Tibial nerve (tissue), 4 donors: ENCODE results near the gene HTR7. TPM values are rescaled to one million over a fixed set of nuclear protein-coding genes. Genes with fewer than 3 reads are reported as not detected.
A peak's percentile ranks its signal among the peaks of the same experiment; 100 is the strongest.

ENCODE experiments used
- DNase-seq, 2 donors: peaks; one replicate each; pipeline ENCODE4 v3.0.0-alpha.2; 2019; ENCODE audit warnings: low spot score in 2 of 2
- H3K27ac ChIP-seq, 4 donors: fragments of 200-600 bp; sonication (generic) in 3 of 4; one replicate each; pipeline ENCODE4 v1.5.1; 2017 to 2019; ENCODE audit warnings: mild to moderate bottlenecking in 1 of 4
- H3K27me3 ChIP-seq, 2 donors: fragments of 200-600 bp; sonication (generic) in 1 of 2; one replicate each; pipeline versions ENCODE4 v1.5.1 to v1.6.0; 2017 to 2019
- H3K36me3 ChIP-seq, 3 donors: fragments of 200-600 bp; sonication (generic); one replicate each; pipeline ENCODE4 v1.5.1; 2018 to 2019
- H3K4me1 ChIP-seq, 4 donors: fragments of 200-600 bp; sonication (generic) in 3 of 4; one replicate each; pipeline ENCODE4 v1.5.1; 2017 to 2019
- H3K4me3 ChIP-seq, 4 donors: fragments of 200-600 bp; sonication (generic) in 3 of 4; one replicate each; pipeline ENCODE4 v1.5.1; 2017 to 2019; ENCODE audit warnings: mild to moderate bottlenecking in 1 of 4, moderate library complexity in 1 of 4
- H3K9me3 ChIP-seq, 4 donors: fragments of 200-600 bp; sonication (generic) in 3 of 4; one replicate each; pipeline ENCODE4 v1.5.1; 2017 to 2019
- EP300 ChIP-seq, 2 donors: sonication (generic); formaldehyde crosslinking; IDR thresholded peaks; one replicate each; pipeline ENCODE4 v1.6.1; 2017; ENCODE audit warnings: antibody characterized with exemption in 2 of 2, mild to moderate bottlenecking in 1 of 2
- POLR2A ChIP-seq, 2 donors: fragments of 450-650 bp; IDR thresholded peaks; one replicate each; pipeline ENCODE4 v1.6.1; 2017; ENCODE audit warnings: antibody characterized with exemption in 2 of 2, mild to moderate bottlenecking in 2 of 2, moderate library complexity in 2 of 2
- WGBS, 2 donors: methylation state at CpG; one replicate each; pipeline ENCODE4 v1.1.5; 2018; 5-methylcytosine and 5-hydroxymethylcytosine counted together
- total RNA-seq, 4 donors: library from RNA; depleted of rRNA; stranded (reverse); fragments of >200 nt; gene quantifications; one replicate each; pipeline ENCODE4 v1.1.0, GENCODE V29; 2016
- TF ChIP-seq, protein P1 (sequence below), 5 experiments: fragments of 200-600 bp in 3 of 5; fragments of 450-650 bp in 2 of 5; sonication (generic) in 3 of 5; IDR thresholded peaks; one replicate each; pipeline ENCODE4 v1.5.1; 2016 to 2019; ENCODE audit warnings: antibody characterized with exemption in 5 of 5, mild to moderate bottlenecking in 3 of 5, moderate library complexity in 2 of 5

Gene HTR7
- total RNA-seq, 4 donors from 2014 or later = 0.20 to 1.2 (median 0.43) TPM

DNA sequence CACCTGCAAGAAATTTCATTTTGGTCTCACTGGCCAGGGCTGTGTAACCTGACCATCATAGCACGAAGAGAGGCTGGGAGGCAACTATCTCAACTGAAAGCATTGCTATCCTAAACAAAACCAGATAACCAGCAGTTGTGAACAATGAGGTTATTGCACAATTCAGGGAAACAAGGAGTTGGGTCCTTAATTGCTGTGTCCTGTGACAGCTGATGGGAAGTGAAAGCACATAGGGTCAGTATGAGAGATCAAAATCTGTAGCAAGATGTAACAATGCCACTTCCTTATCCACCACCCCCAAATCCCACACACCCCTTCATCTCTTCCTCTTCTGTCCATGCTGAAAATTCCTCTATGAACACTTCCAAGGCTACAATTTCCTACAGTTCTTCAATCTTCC lies 80.2 kb downstream of the HTR7 start:
- Histone ChIP-seq H3K4me1 (peaks cover 0 to 12% (median 2%) of the 10 kb centered on the region in 4 donors), H3K36me3 (no peaks in the 10 kb centered on the region), H3K4me3 (no peak overlapping the region), H3K27me3 (no peaks in the 10 kb centered on the region), H3K27ac (no peak overlapping the region), H3K9me3 (no peaks in the 10 kb centered on the region)
- WGBS, 2 donors = 86 to 88% methylated on average over 1 of the region's 1 CpG
- peak in 1 of 2 donors; percentile 17 for DNase-seq
- TF ChIP-seq POLR2A (IDR thresholded peaks at IDR 0.05) = no peak
- TF ChIP-seq EP300 (IDR thresholded peaks at IDR 0.05) = peak in 1 of 2 donors; percentile 75
- TF ChIP-seq, protein P1, sequence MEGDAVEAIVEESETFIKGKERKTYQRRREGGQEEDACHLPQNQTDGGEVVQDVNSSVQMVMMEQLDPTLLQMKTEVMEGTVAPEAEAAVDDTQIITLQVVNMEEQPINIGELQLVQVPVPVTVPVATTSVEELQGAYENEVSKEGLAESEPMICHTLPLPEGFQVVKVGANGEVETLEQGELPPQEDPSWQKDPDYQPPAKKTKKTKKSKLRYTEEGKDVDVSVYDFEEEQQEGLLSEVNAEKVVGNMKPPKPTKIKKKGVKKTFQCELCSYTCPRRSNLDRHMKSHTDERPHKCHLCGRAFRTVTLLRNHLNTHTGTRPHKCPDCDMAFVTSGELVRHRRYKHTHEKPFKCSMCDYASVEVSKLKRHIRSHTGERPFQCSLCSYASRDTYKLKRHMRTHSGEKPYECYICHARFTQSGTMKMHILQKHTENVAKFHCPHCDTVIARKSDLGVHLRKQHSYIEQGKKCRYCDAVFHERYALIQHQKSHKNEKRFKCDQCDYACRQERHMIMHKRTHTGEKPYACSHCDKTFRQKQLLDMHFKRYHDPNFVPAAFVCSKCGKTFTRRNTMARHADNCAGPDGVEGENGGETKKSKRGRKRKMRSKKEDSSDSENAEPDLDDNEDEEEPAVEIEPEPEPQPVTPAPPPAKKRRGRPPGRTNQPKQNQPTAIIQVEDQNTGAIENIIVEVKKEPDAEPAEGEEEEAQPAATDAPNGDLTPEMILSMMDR (IDR thresholded peaks at IDR 0.05) = no peak

DNA sequence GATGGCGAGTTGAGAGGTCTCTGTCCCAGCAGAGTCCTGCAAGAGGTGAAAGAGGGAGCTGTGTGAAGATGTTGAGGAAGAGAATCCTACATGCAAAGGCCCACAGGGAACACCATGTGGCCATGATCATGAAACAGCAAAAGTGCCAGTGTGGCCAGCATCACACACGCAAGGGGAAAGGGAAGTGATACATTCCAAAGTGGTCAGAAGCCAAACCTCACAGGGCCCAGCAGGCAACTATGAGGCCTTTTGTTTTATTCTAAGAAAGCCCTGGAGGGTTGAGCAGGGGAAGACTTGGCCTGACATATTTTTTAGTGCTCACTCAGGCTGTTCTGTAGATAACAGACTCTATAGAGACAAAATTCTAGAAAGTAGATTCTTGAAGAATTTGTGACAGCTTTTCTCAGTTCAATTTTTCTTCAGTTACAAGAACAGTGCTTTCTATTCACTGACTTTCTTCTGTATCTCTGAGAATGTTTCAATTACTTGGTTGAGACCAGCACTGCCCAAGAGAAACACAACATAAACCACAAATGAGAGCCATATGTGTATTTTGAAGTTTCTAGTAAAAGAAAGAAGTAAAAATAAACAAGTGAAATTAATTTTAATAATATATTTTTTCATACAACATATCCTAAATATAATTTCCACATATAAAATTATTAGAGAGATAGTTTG lies 82.3 kb downstream of the HTR7 start:
- H3K4me3 ChIP-seq = no peak overlapping the region
- 30 to 40% methylated on average over 2 of the region's 2 CpGs for WGBS, 2 donors
- H3K4me1 ChIP-seq = peaks cover 0 to 12% (median 2%) of the 10 kb centered on the region in 4 donors
- peak overlapping the region in 1 of 4 donors; percentile 19 for H3K27ac ChIP-seq
- no peaks in the 10 kb centered on the region for H3K9me3 ChIP-seq
- no peaks in the 10 kb centered on the region for H3K27me3 ChIP-seq
- no peaks in the 10 kb centered on the region for H3K36me3 ChIP-seq
- TF ChIP-seq POLR2A (IDR thresholded peaks at IDR 0.05) (no peak), EP300 (IDR thresholded peaks at IDR 0.05) (peak in 1 of 2 donors; percentile 38)
- DNase-seq = no peak

DNA sequence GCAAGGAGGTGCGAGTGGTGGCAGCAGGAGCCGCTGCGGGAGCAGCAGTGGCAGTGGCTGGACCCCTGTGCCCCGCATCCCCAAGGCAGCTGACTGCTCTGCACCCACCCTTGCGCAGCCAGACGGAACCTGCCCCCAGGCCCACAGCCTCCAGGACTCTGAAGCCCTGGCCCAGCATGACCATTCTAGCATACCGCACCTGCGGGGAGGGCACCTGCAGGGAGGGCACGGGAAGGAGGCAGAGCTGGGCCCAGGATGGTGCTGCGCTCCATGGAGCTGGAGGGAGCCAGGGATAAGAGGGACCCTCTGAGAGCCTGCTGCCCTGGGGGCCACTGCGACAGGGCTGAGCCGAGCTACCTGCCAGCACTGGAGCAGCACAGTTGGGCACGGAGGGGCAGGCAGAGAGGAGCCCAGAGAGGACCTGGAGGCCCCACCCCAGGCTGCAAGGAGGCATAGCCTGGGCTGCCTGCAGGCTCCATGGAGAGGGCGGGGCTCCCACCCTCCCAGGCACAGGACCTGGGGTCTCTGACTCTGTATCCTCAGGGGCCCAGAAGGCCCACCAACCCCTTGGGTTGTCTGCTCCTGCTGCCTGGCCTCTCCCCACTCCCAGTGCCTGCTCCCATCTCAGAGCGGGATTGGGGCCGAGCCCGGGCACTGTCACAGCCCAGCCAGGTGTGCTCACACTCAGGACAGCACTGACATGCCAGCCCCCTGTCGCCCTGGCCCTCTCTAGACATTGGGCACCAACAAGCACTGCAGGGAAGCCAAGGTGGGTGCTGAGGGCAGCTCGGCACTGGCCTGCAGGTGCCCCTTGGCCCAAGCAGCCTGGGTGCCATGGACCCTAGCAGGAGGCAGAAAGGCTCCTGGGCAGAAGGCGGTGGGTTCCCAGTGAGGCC lies 87.6 kb downstream of the HTR7 start:
- no peaks in the 10 kb centered on the region for H3K27me3 ChIP-seq
- peaks cover 0 to 2% (median under 1%) of the 10 kb centered on the region in 4 donors for H3K4me1 ChIP-seq
- no peak for DNase-seq
- no peak overlapping the region for H3K4me3 ChIP-seq
- WGBS, 2 donors = 90 to 95% methylated on average over 14 to 16 of the region's 20 CpGs
- no peaks in the 10 kb centered on the region for H3K36me3 ChIP-seq
- H3K9me3 ChIP-seq = no peaks in the 10 kb centered on the region
- TF ChIP-seq, protein P1 (IDR thresholded peaks at IDR 0.05) = no peak
- no peak for TF ChIP-seq EP300 (IDR thresholded peaks at IDR 0.05)
- TF ChIP-seq POLR2A (IDR thresholded peaks at IDR 0.05) = no peak
- H3K27ac ChIP-seq = no peak overlapping the region

DNA sequence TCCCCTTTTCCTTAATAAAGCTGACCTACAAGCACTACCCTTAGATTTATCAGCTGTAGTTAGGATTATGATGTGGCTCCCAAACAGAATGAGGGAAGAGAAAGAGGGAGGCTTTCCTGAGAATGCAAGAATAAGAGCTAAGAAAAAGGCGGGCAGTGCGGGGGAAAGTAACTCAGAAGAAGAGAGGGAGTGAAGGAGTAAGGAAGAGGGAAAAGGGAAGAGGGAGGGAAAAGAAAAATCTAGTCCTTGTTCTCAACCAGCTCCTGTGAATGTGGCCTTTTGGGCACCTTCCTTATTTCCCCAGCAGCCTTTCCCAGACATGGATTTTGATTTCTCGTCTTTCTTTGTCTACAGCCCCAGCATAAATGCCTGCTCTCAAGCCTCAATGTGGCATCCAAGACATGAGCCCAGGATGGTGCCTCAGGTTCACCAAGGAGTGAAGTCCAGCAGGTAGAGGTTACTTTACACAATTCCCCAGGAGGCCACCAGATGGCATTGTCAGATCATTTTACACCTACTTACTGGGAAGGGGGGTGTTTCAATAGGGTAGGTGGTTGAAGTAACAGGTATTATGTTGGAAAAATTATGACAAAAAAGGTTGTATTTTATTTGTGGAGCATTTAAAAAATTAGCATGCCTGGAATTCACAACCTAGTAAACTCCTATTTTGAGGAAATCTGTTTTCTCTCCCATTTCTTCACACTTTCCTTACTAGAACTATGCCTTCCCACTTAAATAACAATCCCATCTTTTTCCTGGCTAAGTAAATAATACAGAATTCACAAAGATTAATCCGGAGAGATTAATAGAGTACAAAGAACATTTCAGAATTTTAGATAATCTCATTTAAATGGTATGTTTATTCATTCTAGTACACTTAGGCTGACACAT lies 106.5 kb downstream of the HTR7 start:
- no peaks in the 10 kb centered on the region for H3K4me1 ChIP-seq
- no peaks in the 10 kb centered on the region for H3K36me3 ChIP-seq
- WGBS, 2 donors = 34 to 39% methylated on average over 4 of the region's 4 CpGs
- H3K27ac ChIP-seq = no peak overlapping the region
- no peak overlapping the region for H3K4me3 ChIP-seq
- peaks cover 0 to 3% of the 10 kb centered on the region in 2 donors for H3K27me3 ChIP-seq
- TF ChIP-seq, protein P1 (IDR thresholded peaks at IDR 0.05) = peak; percentile 44 to 64 (median 57)
- no peak for TF ChIP-seq EP300 (IDR thresholded peaks at IDR 0.05)
- TF ChIP-seq POLR2A (IDR thresholded peaks at IDR 0.05) = no peak
- DNase-seq = peak in 1 of 2 donors; percentile 45
- H3K9me3 ChIP-seq = no peaks in the 10 kb centered on the region

DNA sequence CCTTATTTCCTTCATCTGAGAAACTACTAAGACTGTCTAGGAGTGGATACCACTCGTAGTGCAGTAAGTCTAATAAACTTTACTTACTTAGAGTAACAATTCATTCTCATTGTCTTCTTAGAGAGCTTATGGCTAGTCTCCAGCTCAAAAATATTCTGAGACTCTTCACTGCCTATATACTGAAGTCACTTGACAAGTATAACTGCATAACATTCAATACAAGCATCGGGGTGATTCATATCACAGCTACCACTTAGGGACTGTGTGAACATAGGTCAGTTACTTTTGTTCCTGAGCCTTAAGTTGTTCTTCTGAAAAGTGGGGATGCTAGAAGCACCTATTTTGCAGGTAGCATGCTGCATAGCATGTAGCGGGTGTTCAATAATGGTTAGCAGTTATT lies 111.0 kb downstream of the HTR7 start:
- no peaks in the 10 kb centered on the region for H3K9me3 ChIP-seq
- peaks cover 0 to 8% (median 4%) of the 10 kb centered on the region in 4 donors for H3K4me1 ChIP-seq
- no peak overlapping the region for H3K27ac ChIP-seq
- TF ChIP-seq EP300 (IDR thresholded peaks at IDR 0.05) = no peak
- TF ChIP-seq, protein P1 (IDR thresholded peaks at IDR 0.05) = no peak
- no peaks in the 10 kb centered on the region for H3K36me3 ChIP-seq
- peaks cover 0 to 3% of the 10 kb centered on the region in 2 donors for H3K27me3 ChIP-seq
- no peak overlapping the region for H3K4me3 ChIP-seq
- 82 to 87% methylated on average over 3 of the region's 3 CpGs for WGBS, 2 donors
- DNase-seq = no peak
